ENCODE results near the gene FYTTD1.

- TF ChIP-seq RAD21 (conservative IDR thresholded peaks at IDR 0.05) (no peak), EZH2 (IDR thresholded peaks at IDR 0.05; ENCODE audit: borderline replicate concordance, insufficient read depth, low read length, poor library complexity, severe bottlenecking) (no peak), REST (IDR thresholded peaks at IDR 0.05; ENCODE audit: borderline replicate concordance) (no peak)
- TF ChIP-seq, protein P1, sequence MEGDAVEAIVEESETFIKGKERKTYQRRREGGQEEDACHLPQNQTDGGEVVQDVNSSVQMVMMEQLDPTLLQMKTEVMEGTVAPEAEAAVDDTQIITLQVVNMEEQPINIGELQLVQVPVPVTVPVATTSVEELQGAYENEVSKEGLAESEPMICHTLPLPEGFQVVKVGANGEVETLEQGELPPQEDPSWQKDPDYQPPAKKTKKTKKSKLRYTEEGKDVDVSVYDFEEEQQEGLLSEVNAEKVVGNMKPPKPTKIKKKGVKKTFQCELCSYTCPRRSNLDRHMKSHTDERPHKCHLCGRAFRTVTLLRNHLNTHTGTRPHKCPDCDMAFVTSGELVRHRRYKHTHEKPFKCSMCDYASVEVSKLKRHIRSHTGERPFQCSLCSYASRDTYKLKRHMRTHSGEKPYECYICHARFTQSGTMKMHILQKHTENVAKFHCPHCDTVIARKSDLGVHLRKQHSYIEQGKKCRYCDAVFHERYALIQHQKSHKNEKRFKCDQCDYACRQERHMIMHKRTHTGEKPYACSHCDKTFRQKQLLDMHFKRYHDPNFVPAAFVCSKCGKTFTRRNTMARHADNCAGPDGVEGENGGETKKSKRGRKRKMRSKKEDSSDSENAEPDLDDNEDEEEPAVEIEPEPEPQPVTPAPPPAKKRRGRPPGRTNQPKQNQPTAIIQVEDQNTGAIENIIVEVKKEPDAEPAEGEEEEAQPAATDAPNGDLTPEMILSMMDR (IDR thresholded peaks at IDR 0.05; ENCODE audit: poor library complexity, severe bottlenecking) = no peak
These were observed 81.3 kb downstream of the FYTTD1 start for GRCh38 chr3:197830967-197831313.

Measured in neural cell (in vitro differentiated cells).